A204.1 (cell line): ENCODE data around the gene ADGRE2.
"Not testable (repeated sequence)": the region's sequence is repeated elsewhere in the genome, so short reads cannot be mapped to it uniquely, and the experiment has no call there.

Source experiments
- FAIRE-seq: peaks from 2 replicates; lab custom pipeline; 2012; peaks lifted over from hg19 to GRCh38; lab: Jason Lieb, UNC

The ADGRE2 gene

DNA sequence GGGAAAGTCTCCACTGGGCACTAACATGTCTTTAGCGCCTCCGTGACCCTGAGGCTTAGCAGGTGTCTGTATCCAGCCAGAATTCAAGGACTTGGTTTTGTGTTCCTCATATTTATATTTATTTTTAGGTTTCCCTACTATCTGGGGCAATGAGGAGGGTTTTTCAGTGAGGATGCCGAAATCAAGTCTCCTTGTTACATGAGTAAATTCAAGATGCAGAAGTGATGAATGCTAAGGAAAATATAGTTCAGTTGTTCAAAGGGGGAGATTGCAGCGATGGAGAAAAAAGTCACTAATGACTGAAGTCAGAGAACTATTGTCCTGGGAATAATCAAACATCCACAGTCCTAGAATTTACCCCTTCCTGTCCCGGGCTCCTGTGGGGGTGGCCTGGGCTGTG is 791 bp upstream of the ADGRE2 start:
- no peak for FAIRE-seq

- not testable (repeated sequence) for FAIRE-seq
Measured at GRCh38 chr19:14777645-14778044, 715 bp downstream of the ADGRE2 start.

- no peak for FAIRE-seq
Measured at GRCh38 chr19:14775869-14776586, 2.3 kb downstream of the ADGRE2 start.

DNA sequence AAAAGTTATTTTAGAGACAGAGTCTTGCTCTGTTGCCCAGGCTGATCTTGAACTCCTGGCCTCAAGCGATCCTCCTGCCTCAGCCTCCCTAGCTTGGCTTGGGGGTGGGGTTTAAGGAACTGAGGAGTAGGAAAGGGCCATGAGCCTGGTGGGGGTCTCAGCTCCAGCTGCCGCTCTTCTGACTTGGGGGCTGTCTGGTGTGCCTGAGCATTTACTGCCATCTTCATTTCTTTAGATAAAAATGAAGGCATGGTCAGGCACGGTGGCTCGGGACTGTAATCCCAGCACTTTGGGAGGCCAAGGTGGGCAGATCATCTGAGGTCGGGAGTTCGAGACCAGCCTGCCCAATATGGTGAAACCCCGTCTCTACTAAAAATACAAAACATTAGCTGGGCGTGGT is 3.0 kb downstream of the ADGRE2 start:
- not testable (repeated sequence) for FAIRE-seq

GRCh38 chr19:14774373-14774772 is 4.0 kb downstream of the ADGRE2 start:
- FAIRE-seq, result no peak

DNA sequence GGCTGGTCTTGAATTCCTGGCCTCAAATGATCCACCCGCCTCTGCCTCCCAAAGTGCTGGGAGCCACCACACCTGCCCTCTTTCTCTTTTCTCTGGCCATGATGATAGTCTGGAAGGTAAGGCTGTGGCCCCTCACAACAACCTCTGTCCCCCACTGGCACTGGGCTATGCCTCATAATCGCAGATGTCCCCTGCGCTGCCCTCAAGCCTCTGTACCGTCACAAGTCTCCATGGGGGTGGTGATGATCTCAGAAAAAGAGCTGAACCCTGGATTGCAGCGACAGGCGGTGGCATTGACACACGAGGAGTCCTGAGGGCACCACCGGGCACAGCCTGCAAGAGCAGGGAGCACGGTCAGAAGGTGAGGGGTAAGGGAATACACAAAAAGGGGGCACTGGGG is 4.6 kb downstream of the ADGRE2 start:
- FAIRE-seq, result not testable (repeated sequence)

DNA sequence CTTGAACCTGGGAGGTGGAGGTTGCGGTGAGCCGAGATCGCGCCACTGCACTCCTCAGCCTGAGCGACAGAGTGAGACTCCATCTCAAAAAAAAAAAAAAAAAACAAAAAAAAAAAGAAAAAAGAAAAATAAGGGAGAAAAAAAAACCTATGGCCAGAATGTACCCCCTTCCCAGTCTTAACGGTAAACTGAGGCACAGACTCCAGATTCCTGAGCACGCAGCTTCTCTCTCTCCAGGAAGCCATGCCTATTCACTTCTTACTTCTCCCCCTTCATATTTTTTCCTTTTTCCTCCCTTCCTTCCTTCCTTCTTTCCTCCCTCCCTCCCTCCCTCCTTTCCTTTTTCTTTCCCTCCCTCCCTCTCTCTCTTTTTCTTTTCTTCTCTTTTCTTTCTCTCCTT is 5.4 kb downstream of the ADGRE2 start:
- no peak for FAIRE-seq

GRCh38 chr19:14772467-14772866 is 5.9 kb downstream of the ADGRE2 start:
- FAIRE-seq, result no peak

DNA sequence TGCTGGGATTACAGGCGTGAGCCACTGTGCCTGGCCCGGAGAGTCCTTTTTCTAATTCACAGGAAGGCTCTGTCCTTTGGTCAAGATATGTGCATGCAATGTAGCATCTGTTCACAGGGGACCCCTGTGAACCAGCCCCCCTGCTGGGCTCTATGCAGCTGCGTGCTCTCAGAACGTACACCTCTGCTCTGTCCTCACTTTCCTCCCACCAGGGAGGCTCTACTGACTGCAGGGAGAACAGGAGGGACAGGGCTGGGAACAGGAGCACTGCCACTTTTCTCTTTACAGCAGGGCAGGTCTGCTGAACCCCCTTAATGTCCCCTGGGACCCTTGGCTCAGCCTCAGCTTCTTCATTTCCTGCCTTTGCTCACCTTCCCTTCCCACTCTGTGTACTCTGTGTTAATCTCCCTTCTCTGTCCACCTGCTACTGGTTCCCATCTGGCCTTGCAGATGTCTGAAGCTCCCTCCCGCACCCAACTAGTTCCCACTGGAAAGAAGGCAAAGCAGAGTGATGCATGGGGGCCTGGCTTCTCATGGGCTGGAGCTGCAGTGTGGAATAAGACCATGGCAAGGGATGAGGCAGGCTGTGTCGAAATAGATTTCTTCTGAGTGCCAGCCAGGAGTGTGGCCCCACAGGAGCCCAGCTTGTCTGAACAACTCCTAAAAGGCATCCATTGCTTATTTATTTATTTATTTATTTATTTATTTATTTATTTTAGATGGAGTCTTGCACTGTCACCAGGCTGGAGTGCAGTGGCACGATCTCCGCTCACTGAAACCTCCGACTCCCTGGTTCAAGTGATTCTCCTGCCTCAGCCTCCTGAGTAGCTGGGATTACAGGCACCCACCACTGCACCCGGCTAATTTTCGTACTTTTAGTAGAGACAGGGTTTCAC is 7.2 kb downstream of the ADGRE2 start:
- no peak for FAIRE-seq

DNA sequence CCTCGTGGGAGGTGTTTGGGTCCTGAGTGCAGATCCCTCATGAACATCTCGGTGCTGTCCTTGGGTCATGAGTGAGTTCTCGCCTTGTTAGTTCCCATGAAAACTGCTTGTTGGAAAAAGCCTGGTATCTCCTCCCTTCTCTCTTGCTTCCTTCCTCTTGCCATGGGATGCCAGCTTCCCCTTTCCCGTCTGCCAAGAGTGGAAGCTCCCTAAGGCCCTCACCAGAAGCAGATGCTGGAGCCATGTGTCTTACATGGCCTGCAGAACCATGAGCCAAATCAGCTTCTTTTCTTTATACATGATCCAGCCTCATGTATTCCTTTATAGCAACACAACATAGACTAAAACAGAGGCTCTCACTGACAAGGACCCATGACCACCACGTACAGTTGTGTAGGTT is 8.2 kb downstream of the ADGRE2 start:
- no peak for FAIRE-seq

GRCh38 chr19:14769201-14769600 is 9.2 kb downstream of the ADGRE2 start:
- FAIRE-seq, result no peak

DNA sequence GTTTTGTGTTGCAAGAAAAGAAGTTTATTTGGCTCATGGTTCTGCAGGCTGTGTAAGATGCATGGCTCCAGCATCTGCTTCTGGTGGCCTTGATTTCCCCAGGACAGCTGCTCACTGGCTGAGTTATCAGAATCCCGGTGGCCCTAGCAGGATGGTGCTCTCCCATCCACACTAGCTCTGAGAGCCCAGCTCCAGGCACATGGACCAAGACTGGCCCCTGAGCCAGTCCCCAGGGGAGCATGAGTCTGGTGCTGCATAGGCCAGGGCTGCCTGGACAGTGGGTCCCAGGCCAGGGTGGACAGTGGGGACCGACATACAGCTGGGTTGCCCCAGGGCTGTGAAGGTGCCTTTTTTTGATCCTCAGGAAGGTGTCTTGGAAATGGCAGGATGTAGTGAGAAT is 10.4 kb downstream of the ADGRE2 start:
- FAIRE-seq, result no peak

- FAIRE-seq, result no peak
Measured at GRCh38 chr19:14767466-14767971, 10.8 kb downstream of the ADGRE2 start.

- FAIRE-seq, result not testable (repeated sequence)
Measured at GRCh38 chr19:14765841-14766240, 12.5 kb downstream of the ADGRE2 start.

- FAIRE-seq, result not testable (repeated sequence)
Measured at GRCh38 chr19:14765403-14765802, 13.0 kb downstream of the ADGRE2 start.

GRCh38 chr19:14764401-14764800 is 14.0 kb downstream of the ADGRE2 start:
- no peak for FAIRE-seq

GRCh38 chr19:14763497-14764145 is 14.7 kb downstream of the ADGRE2 start:
- no peak for FAIRE-seq

- FAIRE-seq, result no peak
Measured at GRCh38 chr19:14762111-14762510, 16.2 kb downstream of the ADGRE2 start.

- no peak for FAIRE-seq
Measured at GRCh38 chr19:14761607-14762006, 16.8 kb downstream of the ADGRE2 start.

GRCh38 chr19:14758816-14759215 is 19.5 kb downstream of the ADGRE2 start:
- FAIRE-seq, result no peak

DNA sequence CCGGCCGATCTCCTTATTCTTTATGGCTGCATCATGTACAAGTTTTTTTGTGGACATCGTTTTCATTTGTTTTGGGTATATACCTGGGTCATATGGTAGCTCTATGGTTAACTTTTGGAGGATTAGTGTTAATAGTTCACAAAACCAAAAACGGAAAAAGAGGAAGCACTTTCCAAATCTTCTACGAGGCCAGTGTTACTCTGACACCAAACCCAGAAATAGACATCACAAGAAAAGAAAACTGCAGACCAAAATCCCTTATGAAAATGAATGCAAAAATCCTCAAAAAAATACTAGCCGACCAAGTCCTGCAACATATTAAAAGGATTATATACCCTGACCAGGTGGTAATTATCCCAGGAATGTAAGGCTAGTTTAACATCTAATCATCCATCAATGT is 29.8 kb downstream of the ADGRE2 start:
- no peak for FAIRE-seq

GRCh38 chr19:14746886-14747285 is 31.5 kb downstream of the ADGRE2 start:
- no peak for FAIRE-seq

GRCh38 chr19:14735915-14736314 is 42.4 kb downstream of the ADGRE2 start:
- no peak for FAIRE-seq
